Measurements from ENCODE around the gene ETS1.

The ETS1 gene

GRCh38 chr11:128550261-128550821 is 37.0 kb downstream of the ETS1 start:
- FAIRE-seq (no peak), DNase-seq (ENCODE audit: insufficient read length, low spot score) (no peak)
- no peak for TF ChIP-seq CTCF (IDR thresholded peaks at IDR 0.05; ENCODE audit: insufficient read depth, missing control alignments)

- no peak for FAIRE-seq
- TF ChIP-seq CTCF (IDR thresholded peaks at IDR 0.05; ENCODE audit: insufficient read depth, missing control alignments): no peak
- DNase-seq (ENCODE audit: insufficient read length, low spot score): no peak
These were observed 38.0 kb downstream of the ETS1 start for GRCh38 chr11:128549256-128549944.

DNA sequence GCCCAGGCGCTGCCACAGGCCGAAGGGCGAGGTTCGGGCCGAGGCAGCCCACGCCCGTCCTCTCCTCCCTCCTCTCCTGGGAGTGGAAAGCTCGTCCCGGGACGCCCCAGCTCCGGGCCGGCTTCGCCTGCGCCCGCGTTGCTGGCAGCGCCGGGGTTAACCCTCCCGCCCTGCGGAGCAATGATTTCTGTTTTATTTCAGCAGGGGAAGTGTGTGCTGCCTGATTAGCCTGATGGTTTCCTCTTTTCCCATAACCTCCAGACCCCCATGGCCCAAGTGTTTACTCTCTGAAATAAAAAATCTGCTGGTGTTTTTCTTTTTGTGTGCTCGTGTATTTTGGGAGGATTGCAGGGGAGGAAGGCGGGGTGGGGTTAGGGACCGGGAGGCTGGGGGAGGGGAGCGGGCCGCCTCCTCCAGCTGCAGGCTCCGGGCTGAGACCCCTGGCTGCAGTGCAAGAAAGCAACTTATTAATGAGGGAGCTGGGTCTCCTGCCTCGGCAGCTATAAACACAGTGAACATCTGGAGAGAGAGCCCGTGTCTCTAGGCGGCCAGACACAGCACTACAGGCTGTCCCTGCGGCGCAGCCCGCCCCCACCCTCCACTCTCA is 38.6 kb downstream of the ETS1 start:
- no peak for DNase-seq (ENCODE audit: insufficient read length, low spot score)
- TF ChIP-seq CTCF (IDR thresholded peaks at IDR 0.05; ENCODE audit: insufficient read depth, missing control alignments): no peak
- FAIRE-seq: no peak

DNA sequence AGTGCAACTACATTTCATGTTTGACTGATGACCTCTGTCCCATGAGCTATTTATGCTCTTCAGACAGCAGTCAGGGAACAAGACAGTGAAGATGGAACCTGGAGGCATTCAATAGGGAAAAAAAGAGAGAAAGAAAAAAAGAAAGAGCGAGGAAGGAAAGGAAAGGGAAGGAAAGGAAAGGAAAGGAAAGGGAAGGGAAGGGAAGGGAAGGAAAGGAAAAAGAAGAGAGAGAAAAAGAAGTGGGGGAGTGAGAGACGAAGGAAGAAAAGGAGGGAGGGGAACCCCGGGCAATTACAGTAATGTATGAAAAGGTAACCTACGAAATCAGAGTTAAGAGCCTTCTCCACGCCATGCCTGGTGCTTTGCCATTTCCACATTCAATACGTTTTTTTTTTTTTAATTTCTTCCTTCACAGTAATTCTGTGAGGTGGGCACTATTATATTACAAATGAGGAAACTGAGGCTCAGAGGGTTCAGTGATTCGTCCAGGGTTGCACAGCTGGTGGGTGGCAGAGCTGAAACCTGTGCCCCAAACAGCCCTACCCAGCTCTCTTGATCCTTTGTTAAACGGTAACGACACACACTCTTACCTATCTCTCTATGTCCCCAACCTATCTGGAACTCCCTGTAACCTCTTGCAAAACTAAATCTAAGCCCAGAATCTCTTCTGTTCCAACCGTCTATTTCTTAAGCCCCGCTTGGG is 39.3 kb downstream of the ETS1 start:
- DNase-seq (ENCODE audit: insufficient read length, low spot score): no peak
- FAIRE-seq: no peak
- no peak for TF ChIP-seq CTCF (IDR thresholded peaks at IDR 0.05; ENCODE audit: insufficient read depth, missing control alignments)

GRCh38 chr11:128546916-128547315 is 40.4 kb downstream of the ETS1 start:
- FAIRE-seq: no peak
- no peak for DNase-seq (ENCODE audit: insufficient read length, low spot score)
- no peak for TF ChIP-seq CTCF (IDR thresholded peaks at IDR 0.05; ENCODE audit: insufficient read depth, missing control alignments)

- no peak for FAIRE-seq
- TF ChIP-seq CTCF (IDR thresholded peaks at IDR 0.05; ENCODE audit: insufficient read depth, missing control alignments): no peak
- DNase-seq (ENCODE audit: insufficient read length, low spot score): no peak
These were observed 42.8 kb downstream of the ETS1 start for GRCh38 chr11:128544471-128545051.
